Kidney epithelial cell (primary cell): ENCODE measurements around the gene SRGAP2C. TPM values are rescaled to one million over a fixed set of nuclear protein-coding genes. Genes with fewer than 3 reads are reported as not detected.
"Not testable (repeated sequence)": the region's sequence is repeated elsewhere in the genome, so short reads cannot be mapped to it uniquely, and the experiment has no call there.

Experiments used
- DNase-seq: peaks from one replicate; pipeline ENCODE4 v3.0.0-alpha.2; 2010; ENCODE audit warnings: low read depth
- H3K27me3 ChIP-seq: 2 replicates; pipeline ENCODE4 v1.6.0; 2011; ENCODE audit warnings: low read length; ENCODE audit not compliant: control insufficient read depth, insufficient read depth
- H3K36me3 ChIP-seq: 2 replicates; pipeline ENCODE4 v1.5.1; 2011; ENCODE audit warnings: low read length; ENCODE audit not compliant: control insufficient read depth, insufficient read depth
- H3K4me3 ChIP-seq: 2 replicates; pipeline ENCODE4 v1.5.1; 2011; ENCODE audit warnings: low read depth, mild to moderate bottlenecking, control low read depth, low read length
- total RNA-seq: library from RNA; depleted of rRNA; stranded (reverse); fragments of >200 nt; gene quantifications from 2 replicates; pipeline ENCODE4 v1.2.3, GENCODE V29; 2015

The SRGAP2C gene
- total RNA-seq, 1 donor from 2014 or later = 11.6 TPM

DNA sequence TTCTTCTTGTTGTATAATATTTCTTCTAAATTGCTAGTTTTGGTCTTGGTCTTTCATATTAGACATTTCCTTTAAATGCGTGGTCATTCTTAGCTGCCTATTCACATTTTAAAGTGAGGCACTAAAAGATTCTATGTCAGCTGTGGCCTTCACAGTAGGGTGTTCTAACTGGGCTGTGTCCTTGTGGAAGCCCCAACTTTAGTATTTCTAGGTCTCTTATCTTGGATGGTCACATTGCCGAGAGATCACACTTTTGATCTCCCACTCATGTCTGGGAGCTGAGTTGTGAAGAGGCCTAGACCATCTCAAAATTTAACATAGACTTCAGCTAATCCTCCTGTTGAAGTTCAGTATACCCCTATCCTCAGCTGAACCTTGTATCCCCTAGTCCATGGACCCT, 185.2 kb downstream of the SRGAP2C start:
- DNase-seq, H3K27me3 ChIP-seq, H3K4me3 ChIP-seq: not testable (repeated sequence)

DNA sequence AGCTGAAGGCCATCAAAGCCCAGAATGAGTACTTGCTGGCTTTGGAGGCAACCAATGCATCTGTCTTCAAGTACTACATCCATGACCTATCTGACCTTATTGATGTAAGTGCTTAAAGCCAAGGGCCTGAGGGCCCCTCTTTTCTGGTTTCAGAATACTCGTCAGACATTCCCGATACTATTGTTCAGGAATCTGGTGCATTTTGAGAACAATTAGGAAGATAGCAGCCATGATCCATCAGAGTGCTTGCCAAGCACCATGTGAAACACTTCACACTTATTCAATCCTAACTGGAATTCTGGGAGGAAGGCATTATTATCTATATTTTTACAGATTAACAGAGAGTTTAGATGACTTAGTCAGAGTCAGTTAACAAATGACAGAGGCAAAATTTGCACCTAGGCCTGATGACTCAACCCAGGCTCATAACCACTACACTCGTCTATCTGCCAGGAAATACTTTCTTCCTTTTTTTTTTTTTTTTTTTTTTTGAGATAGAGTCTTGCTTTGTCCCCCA, 190.1 kb downstream of the SRGAP2C start:
- not testable (repeated sequence) for DNase-seq, H3K27me3 ChIP-seq

More for the DNA sequence above, 185.2 kb downstream of the SRGAP2C start:
- H3K36me3 ChIP-seq = not testable (repeated sequence)

DNA sequence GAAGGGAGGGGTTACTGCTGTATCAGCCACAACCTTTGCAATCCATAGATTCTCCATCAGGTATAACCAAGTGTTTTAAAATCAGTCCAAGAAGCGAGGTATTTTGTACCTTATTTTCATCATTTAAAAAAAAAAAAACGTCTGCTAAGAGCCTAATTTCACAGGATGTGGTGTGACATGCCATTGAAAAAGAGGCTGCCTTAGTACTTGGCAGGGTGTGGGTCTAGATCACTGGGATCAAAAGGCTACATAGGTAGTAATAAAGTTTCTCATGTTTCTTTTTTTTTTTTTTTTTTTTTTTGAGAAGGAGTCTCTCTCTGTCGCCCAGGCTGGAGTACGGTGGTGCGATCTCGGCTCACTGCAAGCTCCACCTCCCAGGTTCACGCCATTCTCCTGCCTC, 192.2 kb downstream of the SRGAP2C start:
- DNase-seq, H3K36me3 ChIP-seq, H3K4me3 ChIP-seq, H3K27me3 ChIP-seq: not testable (repeated sequence)

More for the DNA sequence above, 190.1 kb downstream of the SRGAP2C start:
- not testable (repeated sequence) for H3K36me3 ChIP-seq, H3K4me3 ChIP-seq

DNA sequence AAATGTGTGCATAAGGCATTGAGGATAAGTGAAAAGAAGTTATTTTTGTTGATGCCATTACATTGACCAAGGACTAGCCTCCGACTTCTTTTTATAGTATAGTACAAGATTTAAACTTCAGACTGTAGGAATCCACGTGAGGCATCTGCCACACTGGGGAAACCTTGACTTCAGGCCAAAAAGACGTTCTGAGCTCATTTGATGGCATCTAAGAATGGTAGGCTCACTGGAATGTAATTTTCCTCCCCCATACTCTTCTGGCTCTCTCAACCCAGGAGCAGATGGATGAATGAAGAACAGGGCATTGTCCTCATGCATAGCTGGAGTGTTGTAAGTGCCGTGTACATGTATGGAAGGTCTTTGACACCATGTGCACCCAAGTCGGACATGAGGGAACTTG, 194.0 kb downstream of the SRGAP2C start:
- not testable (repeated sequence) for H3K36me3 ChIP-seq, H3K27me3 ChIP-seq, H3K4me3 ChIP-seq, DNase-seq

DNA sequence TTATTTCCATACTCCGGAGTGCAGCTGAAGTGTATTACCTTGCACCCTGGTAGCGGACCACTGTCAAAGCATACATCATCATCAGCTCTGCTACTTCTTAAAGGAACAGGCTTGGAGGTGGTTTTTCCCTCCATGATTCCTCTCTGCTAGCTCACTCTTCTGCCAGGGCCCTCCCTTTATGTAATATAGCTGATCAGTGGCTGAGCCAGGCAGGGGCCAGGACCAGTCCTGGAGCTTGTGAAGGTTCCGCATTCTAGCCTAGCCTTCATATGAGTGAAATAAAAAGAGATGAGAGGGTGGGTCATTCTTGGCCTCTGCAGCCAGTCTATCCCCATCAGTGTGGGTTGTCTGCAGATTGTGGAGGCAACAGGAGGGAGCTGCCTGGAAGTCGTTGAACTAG, 200.0 kb downstream of the SRGAP2C start:
- not testable (repeated sequence) for H3K4me3 ChIP-seq, DNase-seq, H3K27me3 ChIP-seq, H3K36me3 ChIP-seq

DNA sequence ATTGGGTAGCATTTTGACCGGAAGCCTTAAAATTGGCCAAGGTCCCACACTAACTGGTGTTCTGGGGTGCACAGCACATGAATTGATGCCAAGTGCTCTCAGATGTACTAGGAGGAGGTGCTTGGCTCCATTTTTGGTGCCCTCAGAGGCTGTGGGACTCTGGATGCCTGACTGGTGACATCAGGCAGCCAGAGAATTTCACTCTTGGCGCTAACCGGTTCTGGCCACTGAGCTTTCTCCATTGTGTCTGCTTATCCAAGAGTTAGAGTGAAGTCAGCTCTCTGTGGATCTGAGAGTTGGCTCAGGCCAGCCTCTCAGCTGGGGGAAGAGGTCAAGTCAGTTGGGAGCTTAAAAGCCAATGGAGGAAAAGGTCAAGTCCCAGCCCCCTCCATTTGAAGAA, 200.4 kb downstream of the SRGAP2C start:
- H3K36me3 ChIP-seq, H3K27me3 ChIP-seq, DNase-seq, H3K4me3 ChIP-seq: not testable (repeated sequence)

DNA sequence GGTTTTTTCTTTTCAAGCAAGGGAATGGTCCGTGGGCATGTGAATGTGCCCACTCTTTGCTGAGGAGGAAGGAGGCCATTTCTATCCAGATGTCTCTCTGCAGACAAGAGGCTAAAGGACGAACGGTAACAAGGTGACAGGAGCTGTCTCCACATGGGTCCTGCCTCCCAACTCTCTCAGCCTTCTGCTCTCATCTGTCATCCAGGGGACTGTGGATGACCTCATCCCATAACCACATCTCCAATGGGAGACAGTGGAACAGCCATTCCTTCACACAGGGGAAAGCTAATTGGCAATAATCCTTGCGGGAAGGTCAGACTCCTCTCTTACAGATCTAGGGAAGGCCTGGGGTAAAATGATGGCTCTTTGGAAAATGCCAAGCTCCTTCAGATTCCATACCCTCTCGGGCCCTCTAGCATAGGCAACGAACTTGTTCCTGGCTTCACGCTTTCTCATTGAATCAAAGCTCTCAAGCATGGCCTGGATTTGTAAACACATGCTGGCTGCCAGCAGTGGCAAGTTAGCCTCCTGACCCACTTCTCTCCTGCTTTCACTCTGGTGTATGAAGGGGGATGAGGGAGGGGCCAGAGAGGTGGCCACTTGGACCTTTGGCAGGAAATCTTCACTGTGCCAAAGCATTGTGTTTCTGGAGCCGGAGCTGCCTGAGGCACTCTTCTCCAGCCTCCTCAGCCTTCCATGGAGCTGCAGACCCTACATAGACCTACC, 201.0 kb downstream of the SRGAP2C start:
- not testable (repeated sequence) for H3K27me3 ChIP-seq

DNA sequence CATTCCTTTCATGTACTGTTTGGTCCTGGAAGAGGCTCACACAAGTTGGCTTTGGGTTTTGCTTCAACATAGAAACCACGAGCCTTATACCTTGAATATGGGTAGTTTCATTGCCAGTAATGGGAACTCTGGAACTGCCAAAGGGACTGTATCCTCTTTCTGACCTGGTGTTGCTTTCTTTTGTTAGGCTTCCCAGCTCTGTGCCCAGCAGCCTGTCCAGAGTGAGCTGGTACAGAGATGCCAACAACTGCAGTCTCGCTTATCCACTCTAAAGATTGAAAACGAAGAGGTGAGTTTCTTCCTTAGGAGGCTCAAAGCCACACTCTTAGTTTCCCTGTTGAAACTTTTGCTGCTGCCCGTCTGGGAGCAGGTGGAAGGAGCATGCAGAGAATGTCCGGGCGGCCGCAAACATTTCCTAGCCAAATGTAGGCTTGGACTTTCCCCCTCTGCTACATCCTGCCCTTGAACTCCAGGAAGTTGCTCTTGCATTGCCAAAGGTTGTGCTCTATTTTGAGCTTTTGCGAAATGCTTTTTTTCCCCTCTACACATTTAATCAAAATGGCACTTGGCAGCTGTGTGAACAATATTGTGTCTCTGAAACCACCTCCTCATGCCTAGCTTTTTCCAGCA, 201.7 kb downstream of the SRGAP2C start:
- not testable (repeated sequence) for H3K36me3 ChIP-seq, H3K27me3 ChIP-seq, DNase-seq, H3K4me3 ChIP-seq

More for the DNA sequence above, 201.0 kb downstream of the SRGAP2C start:
- not testable (repeated sequence) for H3K36me3 ChIP-seq, H3K4me3 ChIP-seq, DNase-seq

DNA sequence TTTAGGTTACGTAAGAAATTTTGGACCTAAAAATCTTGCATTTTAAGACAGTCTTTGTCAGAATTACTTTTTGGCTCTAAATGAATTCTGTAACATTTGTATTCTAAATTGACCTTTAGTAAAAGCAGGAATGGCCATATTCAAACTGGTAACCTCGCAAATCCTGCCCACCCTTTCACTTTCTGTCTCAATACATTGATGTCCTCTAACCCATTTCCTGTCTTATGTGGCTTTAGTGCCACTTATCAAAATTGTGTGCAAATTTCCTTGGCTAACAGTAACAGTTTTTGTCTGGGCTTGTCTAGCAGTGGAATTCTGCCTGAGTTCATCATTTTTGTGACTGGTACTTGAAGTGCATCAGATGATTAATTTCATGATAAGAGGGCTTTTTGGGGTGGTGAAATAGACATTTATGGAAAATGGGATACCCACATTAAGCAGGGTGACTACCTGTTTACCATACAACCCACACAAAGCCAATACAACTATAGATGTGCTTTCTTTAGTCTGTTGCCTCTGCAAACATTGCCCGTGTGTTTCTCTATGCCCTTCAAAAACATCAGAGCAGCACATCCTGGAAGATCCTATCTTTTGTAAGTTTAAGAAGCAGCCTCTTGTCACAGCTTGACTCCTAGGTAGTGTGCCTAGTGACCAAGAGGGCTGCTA, 205.3 kb downstream of the SRGAP2C start:
- H3K4me3 ChIP-seq, H3K27me3 ChIP-seq, DNase-seq, H3K36me3 ChIP-seq: not testable (repeated sequence)

DNA sequence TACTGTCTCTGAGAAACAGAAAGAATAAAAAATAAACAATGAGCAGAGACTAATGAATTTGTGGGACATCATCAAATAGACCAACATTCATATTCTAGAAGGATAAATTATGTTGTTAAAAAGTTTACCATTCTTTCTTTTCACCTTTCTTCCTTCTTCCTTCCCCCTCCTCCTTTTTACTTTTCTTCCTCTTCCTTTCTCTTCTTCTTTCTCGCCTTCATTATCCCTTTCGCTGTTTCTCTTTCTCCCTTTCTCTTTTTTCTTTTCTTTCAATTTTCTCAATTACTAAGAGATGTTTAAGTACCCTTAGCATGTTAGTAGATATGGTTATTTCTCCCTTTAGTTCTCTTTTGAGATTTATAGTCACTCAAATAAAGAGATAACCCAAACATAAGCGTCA, 207.4 kb downstream of the SRGAP2C start:
- not testable (repeated sequence) for H3K36me3 ChIP-seq, H3K4me3 ChIP-seq, H3K27me3 ChIP-seq, DNase-seq

DNA sequence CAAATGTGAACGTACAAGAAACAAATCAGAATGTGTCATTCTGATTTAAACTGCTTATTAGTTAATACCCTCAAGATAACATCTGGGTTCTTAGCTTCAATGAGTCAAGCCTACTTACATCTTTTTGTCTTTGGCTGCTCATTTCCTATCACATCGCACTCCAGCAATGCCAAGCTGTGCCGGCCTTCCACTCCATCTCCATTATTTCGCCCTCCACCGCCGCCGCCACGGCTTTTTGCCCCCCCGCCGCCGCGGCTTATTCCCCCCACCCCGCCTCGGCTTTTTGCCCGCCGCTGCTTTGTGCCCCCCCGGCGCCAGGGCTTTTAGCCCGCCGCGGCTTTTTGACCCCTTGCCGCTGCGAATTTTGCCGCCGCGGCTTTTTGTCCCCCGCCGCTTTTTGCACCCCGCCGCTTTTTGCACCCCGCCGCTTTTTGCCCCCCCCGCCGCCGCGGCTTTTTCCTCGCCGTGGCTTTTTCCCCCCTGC, 211.0 kb downstream of the SRGAP2C start:
- H3K27me3 ChIP-seq, DNase-seq, H3K36me3 ChIP-seq: not testable (repeated sequence)
- H3K4me3 ChIP-seq = peak overlapping the region; percentile 43

DNA sequence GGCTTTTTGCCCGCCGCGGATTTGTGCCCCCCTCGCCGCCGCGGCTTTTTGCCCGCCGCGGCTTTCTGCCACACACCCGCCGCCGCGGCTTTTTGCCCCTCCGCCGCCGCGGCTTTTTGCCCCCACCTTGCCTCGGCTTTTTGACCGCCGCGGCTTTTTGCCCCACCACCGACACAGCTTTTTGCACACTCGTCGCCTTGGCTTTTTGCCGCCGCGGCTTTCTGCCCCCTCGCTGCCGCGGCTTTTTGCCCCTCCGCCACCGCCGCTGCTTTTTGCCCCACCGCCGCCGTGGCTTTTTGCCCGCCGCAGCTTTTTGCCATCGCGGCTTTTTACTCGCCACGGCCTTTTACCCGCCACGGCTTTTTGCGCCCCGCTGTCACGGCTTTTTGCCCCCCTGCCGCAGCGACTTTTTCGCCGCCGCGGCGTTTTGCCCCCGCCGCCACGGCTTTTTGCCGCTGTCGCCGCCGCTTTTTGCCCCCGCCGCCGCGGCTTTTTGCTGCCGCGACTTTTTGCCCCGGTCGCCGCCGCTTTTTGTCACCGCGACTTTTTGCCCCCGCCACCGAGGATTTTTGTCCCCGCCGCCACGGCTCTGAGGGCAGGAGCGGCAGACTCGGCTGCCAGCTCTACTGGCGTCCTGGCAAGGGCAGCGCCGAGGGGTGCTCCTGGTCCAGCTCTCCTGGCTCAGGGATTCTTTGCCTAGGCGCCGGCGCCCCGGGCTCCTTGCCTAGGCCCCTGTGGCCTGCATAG, 211.7 kb downstream of the SRGAP2C start:
- not testable (repeated sequence) for H3K27me3 ChIP-seq, DNase-seq, H3K36me3 ChIP-seq
- peak overlapping the region; percentile 56 for H3K4me3 ChIP-seq

DNA sequence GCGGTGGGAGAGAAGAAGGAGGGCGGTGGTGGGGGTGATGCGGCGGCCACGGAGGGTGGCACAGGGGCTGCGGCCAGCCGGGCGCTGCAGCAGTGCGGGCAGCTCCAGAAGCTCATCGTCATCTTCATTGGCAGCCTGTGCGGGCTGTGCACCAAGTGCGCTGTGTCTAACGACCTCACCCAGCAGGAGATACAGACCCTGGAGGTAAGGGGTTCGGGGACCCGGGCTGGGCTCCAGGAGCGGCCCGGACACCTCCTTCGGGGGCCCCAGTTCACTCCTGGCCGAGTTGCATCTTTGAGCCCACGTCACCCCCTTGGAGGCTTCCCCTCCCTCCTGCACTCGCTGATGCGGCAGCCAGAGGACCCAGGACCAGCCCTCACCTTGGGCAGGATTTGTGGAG, 212.3 kb downstream of the SRGAP2C start:
- not testable (repeated sequence) for H3K36me3 ChIP-seq, DNase-seq, H3K27me3 ChIP-seq
- H3K4me3 ChIP-seq = peak overlapping the region; percentile 56

DNA sequence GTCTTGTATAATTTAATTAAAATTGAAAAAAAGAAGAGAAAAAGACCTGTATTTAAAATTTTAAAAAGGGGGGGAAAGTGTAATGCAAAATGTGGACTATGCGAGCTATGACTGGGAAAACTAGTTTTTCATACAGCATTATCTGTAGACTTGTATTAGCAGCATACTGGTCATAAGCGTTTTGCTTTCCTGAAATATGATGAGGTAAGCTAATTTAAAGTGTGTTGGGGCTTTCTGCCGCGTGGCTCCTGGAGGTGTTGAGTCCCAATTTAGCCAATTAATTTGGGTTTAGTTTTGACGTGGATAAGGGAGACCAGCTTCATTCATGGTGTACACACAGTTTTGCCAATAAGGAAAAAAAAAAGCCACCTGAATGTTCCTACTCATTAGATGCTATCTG, 214.4 kb downstream of the SRGAP2C start:
- not testable (repeated sequence) for H3K4me3 ChIP-seq, DNase-seq, H3K36me3 ChIP-seq, H3K27me3 ChIP-seq
